Upper lobe of left lung (tissue), 4 donors: Measurements from ENCODE around the gene RIMS1.

Experiments used
- CTCF ChIP-seq, 6 experiments: fragments of 450-650 bp in 4 of 6; fragments of 200-600 bp in 2 of 6; sonication (generic) in 2 of 6; IDR thresholded peaks; one replicate each; pipeline ENCODE4 v1.5.1; 2016 to 2019; ENCODE audit warnings: antibody characterized with exemption in 6 of 6
- EP300 ChIP-seq, 4 donors: sonication (generic); formaldehyde crosslinking; IDR thresholded peaks; one replicate each; pipeline ENCODE4 v1.5.1; 2017; ENCODE audit warnings: antibody characterized with exemption in 4 of 4, control low read depth in 2 of 4
- POLR2A ChIP-seq, 4 donors: fragments of 450-650 bp; IDR thresholded peaks; one replicate each; pipeline ENCODE4 v1.5.1; 2016 to 2017; ENCODE audit warnings: antibody characterized with exemption in 4 of 4, mild to moderate bottlenecking in 2 of 4
- POLR2AphosphoS5 ChIP-seq, 2 donors: sonication (generic); formaldehyde crosslinking; IDR thresholded peaks; one replicate each; pipeline ENCODE4 v1.5.1; 2017; ENCODE audit warnings: antibody characterized with exemption in 2 of 2

DNA sequence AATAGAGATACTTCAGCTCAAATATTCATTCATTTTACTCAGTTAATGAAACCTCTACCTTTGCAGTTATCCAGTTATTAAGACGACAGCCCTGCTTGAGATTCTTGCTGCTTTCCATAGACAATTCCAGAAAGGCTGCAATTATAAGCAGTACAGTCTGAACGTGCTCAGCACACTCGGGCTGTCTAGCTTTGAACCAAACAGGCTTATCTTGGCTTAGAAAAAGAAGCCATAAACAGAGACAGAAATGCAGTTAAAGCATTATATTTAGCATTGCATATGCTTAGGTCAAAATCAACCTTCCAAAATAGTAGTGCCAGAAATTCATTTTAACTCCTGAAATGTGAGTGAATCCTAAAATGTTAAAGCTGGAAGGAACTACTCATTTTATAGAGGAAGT, 531.4 kb downstream of the RIMS1 start:
- TF ChIP-seq CTCF (IDR thresholded peaks at IDR 0.05) (no peak), POLR2A (IDR thresholded peaks at IDR 0.05) (no peak), POLR2AphosphoS5 (IDR thresholded peaks at IDR 0.05) (no peak), EP300 (IDR thresholded peaks at IDR 0.05) (no peak)
